ENCODE results near the gene SF1.
"Not testable (repeated sequence)": the region's sequence is repeated elsewhere in the genome, so short reads cannot be mapped to it uniquely, and the experiment has no call there.

SF1 gene, protein sequence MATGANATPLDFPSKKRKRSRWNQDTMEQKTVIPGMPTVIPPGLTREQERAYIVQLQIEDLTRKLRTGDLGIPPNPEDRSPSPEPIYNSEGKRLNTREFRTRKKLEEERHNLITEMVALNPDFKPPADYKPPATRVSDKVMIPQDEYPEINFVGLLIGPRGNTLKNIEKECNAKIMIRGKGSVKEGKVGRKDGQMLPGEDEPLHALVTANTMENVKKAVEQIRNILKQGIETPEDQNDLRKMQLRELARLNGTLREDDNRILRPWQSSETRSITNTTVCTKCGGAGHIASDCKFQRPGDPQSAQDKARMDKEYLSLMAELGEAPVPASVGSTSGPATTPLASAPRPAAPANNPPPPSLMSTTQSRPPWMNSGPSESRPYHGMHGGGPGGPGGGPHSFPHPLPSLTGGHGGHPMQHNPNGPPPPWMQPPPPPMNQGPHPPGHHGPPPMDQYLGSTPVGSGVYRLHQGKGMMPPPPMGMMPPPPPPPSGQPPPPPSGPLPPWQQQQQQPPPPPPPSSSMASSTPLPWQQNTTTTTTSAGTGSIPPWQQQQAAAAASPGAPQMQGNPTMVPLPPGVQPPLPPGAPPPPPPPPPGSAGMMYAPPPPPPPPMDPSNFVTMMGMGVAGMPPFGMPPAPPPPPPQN

GRCh38 chr11:64778473-64779298 is at the start of gene SF1:
SF1 (minus strand) TSS chr11:64778542; CDS start chr11:64778392, 150 bp downstream.
- DNase-seq (ENCODE audit: low spot score), result peak; percentile 94

DNA sequence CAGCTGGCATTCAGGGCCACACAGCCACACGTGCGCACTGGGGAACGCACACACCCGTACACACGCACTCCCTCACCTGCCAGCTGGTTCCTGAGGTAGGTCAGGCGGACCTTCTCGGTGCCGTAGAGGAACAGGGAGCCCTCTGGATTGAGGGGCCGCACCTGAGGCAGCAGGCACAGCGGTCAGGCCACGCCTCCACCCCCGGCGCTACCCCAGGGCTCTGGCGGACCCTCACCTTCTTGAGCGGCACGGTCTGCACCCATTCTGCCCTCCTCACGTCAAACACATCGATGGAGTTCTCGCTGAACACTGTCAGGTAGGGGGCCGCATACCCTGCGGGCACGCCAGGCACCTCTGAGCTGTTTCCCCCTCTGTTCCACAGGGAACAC is 49.1 kb upstream of the SF1 start:
- peak; percentile 6 for DNase-seq (ENCODE audit: low spot score)

GRCh38 chr11:64826578-64827450 is 48.5 kb upstream of the SF1 start:
- DNase-seq (ENCODE audit: low spot score), result peak; percentile 44

GRCh38 chr11:64826062-64826461 is 47.7 kb upstream of the SF1 start:
- peak; percentile 1 for DNase-seq (ENCODE audit: low spot score)

- DNase-seq (ENCODE audit: low spot score), result no peak
Measured at GRCh38 chr11:64823568-64824119, 45.3 kb upstream of the SF1 start.

DNA sequence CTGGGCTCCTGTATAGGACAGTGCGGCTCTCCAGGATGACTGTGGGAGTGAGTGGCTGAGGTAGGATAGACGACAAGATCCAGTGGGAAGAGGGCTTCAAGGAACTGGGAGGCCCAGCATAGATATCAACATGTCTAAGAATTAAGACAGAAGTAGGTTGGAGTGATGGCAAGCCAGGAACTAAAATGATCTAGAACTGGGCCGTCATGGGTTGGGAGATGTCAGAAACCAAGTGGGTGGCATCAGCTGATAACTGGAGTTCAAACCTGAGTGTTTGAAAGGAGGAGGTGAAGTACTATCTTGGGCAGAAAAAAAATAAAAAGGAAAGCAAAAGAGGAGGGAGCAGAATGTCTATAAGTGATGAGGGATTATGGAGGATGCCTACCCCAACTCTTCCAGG is 39.1 kb upstream of the SF1 start:
- DNase-seq (ENCODE audit: low spot score), result no peak

DNA sequence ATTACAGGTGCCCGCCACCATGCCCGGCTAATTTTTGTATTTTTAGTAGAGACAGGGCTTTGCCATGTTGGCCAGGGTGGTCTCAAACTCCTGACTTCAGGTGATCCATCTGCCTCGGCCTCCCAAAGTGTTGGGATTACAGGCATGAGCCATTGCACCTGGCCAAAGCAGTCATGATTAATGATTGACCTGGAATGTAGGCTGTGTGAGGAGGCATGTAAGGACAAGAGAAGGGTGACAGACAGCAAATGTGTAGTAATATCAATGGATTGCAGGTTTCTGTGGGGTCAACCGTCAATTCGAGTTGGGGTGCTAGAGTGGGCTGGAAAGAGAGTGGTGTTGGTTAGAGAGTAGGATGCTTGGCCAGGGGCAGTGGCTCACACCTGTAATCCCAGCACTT is 37.1 kb upstream of the SF1 start:
- DNase-seq (ENCODE audit: low spot score), result not testable (repeated sequence)

DNA sequence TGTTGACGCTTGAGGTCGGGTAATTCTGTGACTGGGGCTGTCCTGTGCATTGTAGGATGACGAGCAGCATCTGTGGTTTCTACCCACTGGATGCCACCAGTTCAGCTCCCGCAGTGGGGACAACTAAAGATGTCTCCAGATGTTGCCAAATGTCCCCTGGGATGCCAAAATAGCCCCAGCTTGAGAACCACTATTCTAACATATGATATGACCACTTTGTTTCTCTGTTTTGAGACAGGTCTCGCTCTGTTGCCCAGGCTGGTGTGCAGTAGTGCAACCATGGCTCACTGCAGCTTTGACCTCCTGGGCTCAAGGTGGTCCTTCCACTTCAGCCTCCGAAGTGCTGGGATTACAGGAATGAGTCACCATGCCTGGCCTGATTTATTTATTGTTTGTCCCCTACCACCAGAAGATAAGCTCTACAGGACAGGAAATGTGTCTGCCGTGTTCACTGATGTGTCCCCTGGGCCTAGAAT is 36.4 kb upstream of the SF1 start:
- DNase-seq (ENCODE audit: low spot score), result no peak

DNA sequence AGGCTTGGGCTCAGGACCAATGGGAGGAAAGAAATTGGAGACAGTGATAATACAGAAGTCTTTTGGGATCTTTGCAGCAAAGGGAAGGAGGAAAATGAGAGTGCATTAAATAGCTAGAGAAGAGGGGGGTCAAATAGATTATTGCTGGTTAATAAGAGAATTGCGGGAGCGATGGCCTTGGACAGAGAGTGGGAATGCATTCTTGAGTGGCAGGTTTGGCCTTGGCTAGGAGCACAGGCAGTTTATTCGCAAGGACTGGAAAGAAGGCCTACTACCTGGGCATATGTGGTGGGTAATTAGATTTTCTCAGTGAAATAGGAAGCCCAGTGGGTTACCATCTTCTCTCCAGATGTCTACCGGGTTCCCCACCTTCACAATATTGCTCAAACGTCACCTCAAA is 35.5 kb upstream of the SF1 start:
- DNase-seq (ENCODE audit: low spot score), result no peak

DNA sequence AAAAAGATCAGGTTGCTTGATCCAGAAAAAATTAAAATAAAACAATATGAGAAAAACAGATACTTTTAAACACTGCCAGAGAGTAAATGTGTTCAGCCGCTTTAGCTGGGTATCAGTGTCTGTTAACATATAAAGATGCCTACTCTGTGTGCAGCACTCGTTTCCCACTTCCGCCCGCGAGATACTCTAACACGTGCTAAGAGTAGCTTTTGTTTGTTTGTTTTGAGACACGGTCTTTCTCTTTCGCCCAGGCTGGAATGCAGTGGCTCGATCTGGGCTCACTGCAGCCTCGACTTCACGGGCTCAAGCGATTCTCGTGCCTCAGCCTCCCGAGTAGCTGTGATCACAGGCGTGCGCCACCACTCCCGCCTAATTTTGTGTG is 32.5 kb upstream of the SF1 start:
- no peak for DNase-seq (ENCODE audit: low spot score)

DNA sequence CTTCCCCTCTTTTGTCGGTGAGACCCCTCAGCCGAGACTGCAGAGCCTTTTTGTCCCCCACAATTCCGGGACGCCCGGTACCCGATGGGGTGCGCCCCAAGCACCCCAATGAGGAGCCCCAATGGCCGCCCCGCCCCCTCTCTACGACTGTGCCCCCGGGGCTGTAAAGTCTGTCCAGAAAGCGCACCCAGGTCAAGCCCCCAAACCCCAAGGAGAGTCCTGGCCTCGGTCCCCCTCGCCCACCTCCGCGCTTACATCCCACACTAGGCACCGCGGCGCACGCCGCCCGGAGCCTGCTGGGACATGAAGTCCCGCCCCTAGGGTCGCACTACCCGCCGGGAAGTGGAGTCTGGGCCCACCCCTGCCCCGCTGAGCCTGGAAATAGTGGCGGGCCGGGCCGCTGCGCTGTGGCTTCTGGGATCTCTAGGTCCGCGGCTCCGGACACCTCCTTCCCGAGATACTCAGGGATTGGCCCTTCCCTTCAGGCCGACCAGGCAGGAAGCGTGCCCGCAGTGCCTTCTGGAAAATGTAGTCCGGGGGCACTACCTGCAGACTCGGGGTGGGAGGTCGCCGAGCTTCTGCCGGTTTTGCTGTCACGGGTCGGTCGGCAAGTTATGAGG is 32.0 kb upstream of the SF1 start, which contains the start of gene MEN1:
Gene MEN1 (minus strand): TSS at position 281 of the 620 bp plus-strand sequence. CDS start 442 bp downstream, outside the sequence.
- peak; percentile 96 for DNase-seq (ENCODE audit: low spot score)

DNA sequence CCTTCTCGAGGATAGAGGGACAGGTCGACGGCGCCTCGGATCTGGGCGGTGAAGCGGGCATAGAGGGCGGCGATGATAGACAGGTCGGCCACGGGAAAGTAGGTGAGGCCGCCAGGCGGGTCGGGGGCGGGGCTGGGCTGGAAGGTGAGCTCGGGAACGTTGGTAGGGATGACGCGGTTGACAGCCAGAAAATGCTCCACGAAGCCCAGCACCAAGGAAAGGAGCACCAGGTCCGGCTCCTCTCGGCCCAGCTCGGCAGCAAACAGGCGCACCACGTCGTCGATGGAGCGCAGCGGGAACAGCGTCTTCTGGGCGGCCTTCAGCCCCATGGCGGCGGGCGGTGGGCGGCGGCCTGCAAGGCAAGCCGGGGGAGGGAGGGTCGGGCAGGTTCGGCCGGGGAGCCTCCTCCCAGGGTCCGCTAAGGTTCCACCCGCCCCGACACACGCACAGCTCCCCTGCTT is 31.5 kb upstream of the SF1 start:
- peak; percentile 77 for DNase-seq (ENCODE audit: low spot score)

DNA sequence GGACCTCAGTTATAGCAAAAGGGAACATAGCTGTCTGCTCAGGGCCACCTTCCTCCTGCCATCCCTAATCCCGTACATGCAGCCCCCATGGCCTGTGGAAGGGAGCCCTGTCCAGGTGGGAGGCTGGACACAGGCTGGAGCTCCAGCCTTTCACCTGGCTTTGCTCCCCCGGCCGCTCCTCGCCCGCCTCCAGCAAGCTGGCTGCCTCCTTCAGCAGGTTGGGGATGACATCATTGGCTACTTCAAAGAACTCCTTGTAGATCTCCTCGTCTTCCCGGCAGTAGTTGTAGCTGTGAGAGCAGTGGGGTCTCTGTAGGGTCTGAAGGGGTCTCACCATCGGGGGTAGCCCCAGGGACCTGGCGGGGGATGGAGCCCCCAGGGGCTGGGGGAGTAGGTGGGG is 27.1 kb upstream of the SF1 start:
- no peak for DNase-seq (ENCODE audit: low spot score)

GRCh38 chr11:64804346-64805210 is 26.2 kb upstream of the SF1 start:
- no peak for DNase-seq (ENCODE audit: low spot score)

DNA sequence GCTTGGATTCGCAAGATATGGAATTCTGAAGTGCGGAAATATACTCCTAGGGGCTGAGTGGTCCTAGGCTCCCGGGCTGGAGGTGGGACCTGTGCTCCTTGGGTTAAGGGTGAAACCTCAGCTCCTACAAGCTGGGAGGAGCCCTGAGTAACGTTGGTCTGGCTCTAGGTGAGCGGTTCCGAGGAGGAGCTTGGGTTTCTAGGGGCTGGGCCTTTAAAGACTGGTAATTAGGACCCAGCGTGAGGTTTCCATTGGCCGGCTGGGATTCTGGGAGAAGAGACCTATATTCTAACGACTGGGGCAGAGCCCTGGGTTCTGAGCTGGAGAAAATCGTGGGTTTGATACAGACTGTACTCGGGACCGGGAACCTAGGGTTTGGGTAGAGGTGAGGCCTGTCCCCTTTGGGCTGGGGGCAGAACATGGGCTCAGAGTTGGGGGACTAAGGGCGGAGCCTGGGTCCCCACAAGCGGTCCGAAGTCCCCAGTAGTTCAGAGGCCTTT is 25.6 kb upstream of the SF1 start:
- DNase-seq (ENCODE audit: low spot score), result peak; percentile 52

GRCh38 chr11:64803158-64803845 is 25.0 kb upstream of the SF1 start, which contains the start of gene MAP4K2:
MAP4K2 (minus strand) TSS chr11:64803214; CDS start chr11:64803149, 65 bp downstream.
- DNase-seq (ENCODE audit: low spot score), result peak; percentile 97

GRCh38 chr11:64802370-64803157 is 24.2 kb upstream of the SF1 start:
- DNase-seq (ENCODE audit: low spot score), result no peak

Measured in iPS-NIHi11 (cell line).